ENCODE measurements around the gene TMPRSS4. TPM values are rescaled to one million over a fixed set of nuclear protein-coding genes. Genes with fewer than 3 reads are reported as not detected.

Gene TMPRSS4
- total and polyA plus RNA-seq, 2 of the 4 experiments (the other 2 are of a cell fraction): not detected

DNA sequence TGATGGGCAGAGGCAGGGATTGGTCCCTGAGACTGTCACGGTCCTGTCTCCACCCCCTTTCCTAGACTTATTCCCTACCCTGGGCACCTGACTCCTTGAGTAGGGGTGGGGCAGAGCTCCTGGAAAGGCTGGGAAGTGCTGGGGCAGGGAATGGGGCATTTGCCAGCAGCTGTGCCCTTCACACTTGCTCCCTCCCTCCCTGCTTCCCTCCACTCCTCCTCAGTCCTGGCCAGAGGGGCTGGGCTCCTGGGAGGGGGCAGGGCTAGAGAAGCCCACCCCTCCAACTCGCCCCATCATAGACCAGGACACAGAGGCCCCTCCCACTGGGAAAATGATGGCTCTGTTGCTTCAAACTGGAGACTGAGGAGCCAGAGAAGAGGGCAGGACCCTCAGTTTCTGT, 88.0 kb downstream of the TMPRSS4 start:
- H4K8ac ChIP-seq (ENCODE audit: low read depth in 2 of 2, low read length in 2 of 2): no peak overlapping the region
- no peak overlapping the region for H3K56ac ChIP-seq (ENCODE audit: extremely low read depth, insufficient read depth, low read length)
- no peak for TF ChIP-seq RCOR1 (IDR thresholded peaks at IDR 0.05; ENCODE audit: insufficient replicate concordance, low read length)
- TF ChIP-seq, protein P1, sequence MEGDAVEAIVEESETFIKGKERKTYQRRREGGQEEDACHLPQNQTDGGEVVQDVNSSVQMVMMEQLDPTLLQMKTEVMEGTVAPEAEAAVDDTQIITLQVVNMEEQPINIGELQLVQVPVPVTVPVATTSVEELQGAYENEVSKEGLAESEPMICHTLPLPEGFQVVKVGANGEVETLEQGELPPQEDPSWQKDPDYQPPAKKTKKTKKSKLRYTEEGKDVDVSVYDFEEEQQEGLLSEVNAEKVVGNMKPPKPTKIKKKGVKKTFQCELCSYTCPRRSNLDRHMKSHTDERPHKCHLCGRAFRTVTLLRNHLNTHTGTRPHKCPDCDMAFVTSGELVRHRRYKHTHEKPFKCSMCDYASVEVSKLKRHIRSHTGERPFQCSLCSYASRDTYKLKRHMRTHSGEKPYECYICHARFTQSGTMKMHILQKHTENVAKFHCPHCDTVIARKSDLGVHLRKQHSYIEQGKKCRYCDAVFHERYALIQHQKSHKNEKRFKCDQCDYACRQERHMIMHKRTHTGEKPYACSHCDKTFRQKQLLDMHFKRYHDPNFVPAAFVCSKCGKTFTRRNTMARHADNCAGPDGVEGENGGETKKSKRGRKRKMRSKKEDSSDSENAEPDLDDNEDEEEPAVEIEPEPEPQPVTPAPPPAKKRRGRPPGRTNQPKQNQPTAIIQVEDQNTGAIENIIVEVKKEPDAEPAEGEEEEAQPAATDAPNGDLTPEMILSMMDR (conservative IDR thresholded peaks at IDR 0.05; ENCODE audit: low read depth, low read length): no peak
- TF ChIP-seq FOS (IDR thresholded peaks at IDR 0.05; ENCODE audit: low read depth, low read length): no peak
- no peak for TF ChIP-seq MAZ (IDR thresholded peaks at IDR 0.05; ENCODE audit: borderline replicate concordance, low read depth, low read length)
- TF ChIP-seq POLR2A (IDR thresholded peaks at IDR 0.05; ENCODE audit: low read depth, low read length): no peak
- no peak for TF ChIP-seq CHD1 (IDR thresholded peaks at IDR 0.05; ENCODE audit: low read depth, low read length)
- no peak for TF ChIP-seq MAFK (IDR thresholded peaks at IDR 0.05; ENCODE audit: low read depth, low read length)
- TF ChIP-seq BHLHE40 (IDR thresholded peaks at IDR 0.05; ENCODE audit: low read depth, low read length): no peak
- TF ChIP-seq RAD21 (IDR thresholded peaks at IDR 0.05; ENCODE audit: low read length): no peak
- TF ChIP-seq MXI1 (IDR thresholded peaks at IDR 0.05; ENCODE audit: borderline replicate concordance, low read depth, low read length): no peak
- TF ChIP-seq, protein P2, sequence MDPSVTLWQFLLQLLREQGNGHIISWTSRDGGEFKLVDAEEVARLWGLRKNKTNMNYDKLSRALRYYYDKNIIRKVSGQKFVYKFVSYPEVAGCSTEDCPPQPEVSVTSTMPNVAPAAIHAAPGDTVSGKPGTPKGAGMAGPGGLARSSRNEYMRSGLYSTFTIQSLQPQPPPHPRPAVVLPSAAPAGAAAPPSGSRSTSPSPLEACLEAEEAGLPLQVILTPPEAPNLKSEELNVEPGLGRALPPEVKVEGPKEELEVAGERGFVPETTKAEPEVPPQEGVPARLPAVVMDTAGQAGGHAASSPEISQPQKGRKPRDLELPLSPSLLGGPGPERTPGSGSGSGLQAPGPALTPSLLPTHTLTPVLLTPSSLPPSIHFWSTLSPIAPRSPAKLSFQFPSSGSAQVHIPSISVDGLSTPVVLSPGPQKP (IDR thresholded peaks at IDR 0.05; ENCODE audit: borderline replicate concordance, low read depth, low read length): no peak
- TF ChIP-seq RFX5 (IDR thresholded peaks at IDR 0.05; ENCODE audit: low read depth, low read length): no peak
- TF ChIP-seq, protein P3, sequence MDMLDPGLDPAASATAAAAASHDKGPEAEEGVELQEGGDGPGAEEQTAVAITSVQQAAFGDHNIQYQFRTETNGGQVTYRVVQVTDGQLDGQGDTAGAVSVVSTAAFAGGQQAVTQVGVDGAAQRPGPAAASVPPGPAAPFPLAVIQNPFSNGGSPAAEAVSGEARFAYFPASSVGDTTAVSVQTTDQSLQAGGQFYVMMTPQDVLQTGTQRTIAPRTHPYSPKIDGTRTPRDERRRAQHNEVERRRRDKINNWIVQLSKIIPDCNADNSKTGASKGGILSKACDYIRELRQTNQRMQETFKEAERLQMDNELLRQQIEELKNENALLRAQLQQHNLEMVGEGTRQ (IDR thresholded peaks at IDR 0.05; ENCODE audit: low read depth, low read length): no peak
- TF ChIP-seq CEBPB (IDR thresholded peaks at IDR 0.05; ENCODE audit: low read depth, low read length): no peak
- H2AK5ac ChIP-seq (ENCODE audit: low read depth, low read length): no peak overlapping the region
- H2AK9ac ChIP-seq (replicated peaks; ENCODE audit: low read depth, low read length, poor library complexity): no peak overlapping the region
- H3K18ac ChIP-seq (ENCODE audit: low read depth, low read length): no peak overlapping the region
- H3K14ac ChIP-seq (replicated peaks; ENCODE audit: low read depth, low read length): no peak overlapping the region
- no peak overlapping the region for H2BK15ac ChIP-seq (ENCODE audit: low read depth, low read length)
- no peak overlapping the region for H3K4me2 ChIP-seq (ENCODE audit: low read depth, low read length)
- POLR2A ChIA-PET (ENCODE audit: unreplicated experiment): no interaction called here
- H3K36me3 ChIP-seq (ENCODE audit: control insufficient read depth, insufficient read depth, low read length): no peaks in the 10 kb centered on the region
- in situ Hi-C loops (cut with MboI; ENCODE audit: low sequenced_read_pairs) (no loop called here), dilution Hi-C loops (cut with HindIII; ENCODE audit: low sequenced_read_pairs, unreplicated experiment) (no loop called here), intact Hi-C loops (cut with micrococcal nuclease) (no loop called here)
- H3K23ac ChIP-seq (ENCODE audit: low read depth, low read length): no peak overlapping the region
- no peak overlapping the region for H4K91ac ChIP-seq (ENCODE audit: insufficient read depth, low read depth, low read length)
- no peak overlapping the region for H3K27ac ChIP-seq (ENCODE audit: insufficient read depth, low read length)
- no peak overlapping the region for H4K5ac ChIP-seq (ENCODE audit: low read depth, low read length)
- peaks cover 29% of the 10 kb centered on the region for H3K27me3 ChIP-seq (ENCODE audit: control insufficient read depth, insufficient read depth, low read length)
- H2AFZ ChIP-seq (replicated peaks; ENCODE audit: low read length, poor library complexity): no peak overlapping the region
- no peak overlapping the region for H3K4ac ChIP-seq (ENCODE audit: low read depth, low read length)
- no peaks in the 10 kb centered on the region for H3K9me3 ChIP-seq (ENCODE audit: control insufficient read depth, insufficient read depth, low read length)
- H2BK5ac ChIP-seq (ENCODE audit: low read depth, low read length, poor library complexity, severe bottlenecking): no peak overlapping the region
- BruUV-seq (replicated peaks): no TSS peak
- no peaks in the 10 kb centered on the region for H3K9me1 ChIP-seq (ENCODE audit: insufficient read depth, low read length)
- no CpG with 5 or more reads among the region's 2 CpGs for WGBS, 2 experiments (ENCODE audit: extremely low coverage in 2 of 2, insufficient read length in 1 of 2)
- no peak overlapping the region for H3K4me3 ChIP-seq (ENCODE audit: insufficient read depth, low read depth, low read length)
- no peak overlapping the region for H2BK20ac ChIP-seq (ENCODE audit: low read depth, low read length)
- H3K9ac ChIP-seq (ENCODE audit: low read depth, low read length): no peak overlapping the region
- H2BK120ac ChIP-seq (ENCODE audit: low read depth, low read length): no peak overlapping the region
- CTCF ChIA-PET: interaction anchor here (0.7 kb wide), 1 partner anchor 10 kb away, joined by 3 read pairs; no protein-coding TSS in a partner anchor
- ATAC-seq (ENCODE audit: low read depth) (no peak), DNase-seq (no peak)
- no peaks in the 10 kb centered on the region for H4K20me1 ChIP-seq (ENCODE audit: insufficient read depth, low read length)
- H3K4me1 ChIP-seq (ENCODE audit: control insufficient read depth, insufficient read depth, low read length): no peaks in the 10 kb centered on the region
- H3K79me1 ChIP-seq (ENCODE audit: low read depth in 1 of 2, low read length in 2 of 2): no peaks in the 10 kb centered on the region

Measured in IMR-90 (cell line).